ENCODE results near the gene PPDPF.

DNA sequence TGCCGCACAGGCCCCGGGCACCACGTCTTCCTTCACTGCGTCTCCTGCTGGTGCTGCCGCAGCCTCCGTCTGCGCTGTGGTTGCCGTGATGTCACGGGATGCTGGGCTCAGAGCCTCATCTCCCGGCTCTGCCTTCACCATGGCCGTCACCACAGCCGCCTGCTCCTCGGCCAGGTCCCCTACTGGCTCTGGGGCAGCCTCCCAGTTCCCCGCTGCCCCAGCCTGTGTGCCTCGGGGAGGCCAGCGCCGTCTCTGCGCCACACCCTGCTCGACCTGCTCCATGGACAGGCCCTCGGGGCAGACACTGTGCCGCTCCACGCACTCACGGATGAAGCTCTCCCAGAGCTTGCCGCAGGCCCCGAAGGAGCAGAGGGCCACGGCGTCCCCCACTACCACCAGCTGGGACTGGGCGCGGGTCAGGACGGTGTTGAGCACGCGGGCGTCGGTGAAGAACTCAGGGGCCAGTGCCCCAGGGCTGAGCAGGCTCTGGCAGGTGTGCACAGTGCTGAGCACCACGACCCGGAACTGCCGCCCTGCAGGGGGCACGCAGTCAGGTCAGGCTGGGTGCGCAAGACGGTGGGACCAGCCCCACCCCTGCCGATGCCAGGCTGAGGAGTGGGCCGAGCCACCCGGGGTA is 45.3 kb downstream of the PPDPF start:
- TF ChIP-seq, protein P1, sequence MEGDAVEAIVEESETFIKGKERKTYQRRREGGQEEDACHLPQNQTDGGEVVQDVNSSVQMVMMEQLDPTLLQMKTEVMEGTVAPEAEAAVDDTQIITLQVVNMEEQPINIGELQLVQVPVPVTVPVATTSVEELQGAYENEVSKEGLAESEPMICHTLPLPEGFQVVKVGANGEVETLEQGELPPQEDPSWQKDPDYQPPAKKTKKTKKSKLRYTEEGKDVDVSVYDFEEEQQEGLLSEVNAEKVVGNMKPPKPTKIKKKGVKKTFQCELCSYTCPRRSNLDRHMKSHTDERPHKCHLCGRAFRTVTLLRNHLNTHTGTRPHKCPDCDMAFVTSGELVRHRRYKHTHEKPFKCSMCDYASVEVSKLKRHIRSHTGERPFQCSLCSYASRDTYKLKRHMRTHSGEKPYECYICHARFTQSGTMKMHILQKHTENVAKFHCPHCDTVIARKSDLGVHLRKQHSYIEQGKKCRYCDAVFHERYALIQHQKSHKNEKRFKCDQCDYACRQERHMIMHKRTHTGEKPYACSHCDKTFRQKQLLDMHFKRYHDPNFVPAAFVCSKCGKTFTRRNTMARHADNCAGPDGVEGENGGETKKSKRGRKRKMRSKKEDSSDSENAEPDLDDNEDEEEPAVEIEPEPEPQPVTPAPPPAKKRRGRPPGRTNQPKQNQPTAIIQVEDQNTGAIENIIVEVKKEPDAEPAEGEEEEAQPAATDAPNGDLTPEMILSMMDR (conservative IDR thresholded peaks at IDR 0.05 in 1 of 2, IDR thresholded peaks at IDR 0.05 in 1 of 2; ENCODE audit: extremely low read depth in 1 of 2, insufficient read depth in 1 of 2, low read depth in 1 of 2, low read length in 2 of 2) = no peak
- TF ChIP-seq EZH2 (IDR thresholded peaks at IDR 0.05; ENCODE audit: borderline replicate concordance, low read length) = no peak

Data from mammary epithelial cell (primary cell).